ENCODE measurements around the gene TMC1. TPM values are rescaled to one million over a fixed set of nuclear protein-coding genes. Genes with fewer than 3 reads are reported as not detected.

The TMC1 gene
- total RNA-seq, 2 experiments from 2014 or later, result not detected

DNA sequence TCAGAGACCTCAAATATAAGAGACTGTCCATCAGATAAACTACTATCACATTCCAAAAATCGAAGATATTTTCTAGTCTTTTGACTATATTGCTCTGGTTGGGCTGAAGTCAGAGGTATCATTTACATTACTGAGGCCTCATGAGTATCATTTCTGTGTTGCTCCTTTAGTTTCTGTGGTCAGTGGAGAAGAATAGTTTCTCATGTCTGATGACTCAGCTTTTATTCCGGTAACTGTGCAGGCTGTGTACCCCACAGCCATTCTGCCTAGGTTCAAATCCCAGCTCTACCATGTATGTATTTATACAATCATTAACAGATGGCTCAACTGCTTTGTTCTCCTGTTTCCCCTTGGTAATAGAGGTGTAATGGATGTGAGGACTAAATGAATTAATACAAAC lies 252.2 kb downstream of the TMC1 start:
- Histone ChIP-seq H3K4me1 (ENCODE audit: insufficient read depth, low read length) (no peaks in the 10 kb centered on the region), H3K27ac (ENCODE audit: low read depth in 1 of 2, low read length in 2 of 2) (no peak overlapping the region), H3K4me3 (ENCODE audit: low read length) (no peak overlapping the region), H3K36me3 (ENCODE audit: insufficient read depth, low read length) (no peaks in the 10 kb centered on the region), H3K9me3 (ENCODE audit: control insufficient read depth in 1 of 2, insufficient read depth in 1 of 2, low read length in 2 of 2) (no peaks in the 10 kb centered on the region), H3K27me3 (ENCODE audit: control insufficient read depth in 1 of 2, insufficient read depth in 2 of 2, low read length in 2 of 2) (peaks cover 0 to 3% of the 10 kb centered on the region in 2 experiments)
- Mint-ChIP-seq H3K4me1 (ENCODE audit: low read depth) (no peaks in the 10 kb centered on the region), H3K27me3 (peaks cover 18% of the 10 kb centered on the region), H3K27ac (no peak overlapping the region), H3K4me3 (no peak overlapping the region), H3K9me3 (no peaks in the 10 kb centered on the region), H3K36me3 (ENCODE audit: low read depth) (no peaks in the 10 kb centered on the region)
- intact Hi-C loops (cut with DNase I, micrococcal nuclease), result no loop called here
- DNase-seq (no peak), ATAC-seq (ENCODE audit: poor library complexity) (no peak)
- ChIA-PET CTCF (no interaction called here), POLR2A (no interaction called here)
- TF ChIP-seq CTCF (IDR thresholded peaks at IDR 0.05), result no peak

GRCh38 chr9:72775570-72775969 lies 254.2 kb downstream of the TMC1 start:
- Histone ChIP-seq H3K27me3 (ENCODE audit: control insufficient read depth in 1 of 2, insufficient read depth in 2 of 2, low read length in 2 of 2) (peaks cover 0 to 3% of the 10 kb centered on the region in 2 experiments), H3K36me3 (ENCODE audit: insufficient read depth, low read length) (no peaks in the 10 kb centered on the region), H3K4me3 (ENCODE audit: low read length) (no peak overlapping the region), H3K27ac (ENCODE audit: low read depth in 1 of 2, low read length in 2 of 2) (no peak overlapping the region), H3K9me3 (ENCODE audit: control insufficient read depth in 1 of 2, insufficient read depth in 1 of 2, low read length in 2 of 2) (no peaks in the 10 kb centered on the region), H3K4me1 (ENCODE audit: insufficient read depth, low read length) (no peaks in the 10 kb centered on the region)
- intact Hi-C loops (cut with DNase I, micrococcal nuclease), result no loop called here
- Mint-ChIP-seq H3K27ac (no peak overlapping the region), H3K4me3 (no peak overlapping the region), H3K9me3 (no peaks in the 10 kb centered on the region), H3K4me1 (ENCODE audit: low read depth) (no peaks in the 10 kb centered on the region), H3K27me3 (peaks cover 18% of the 10 kb centered on the region), H3K36me3 (ENCODE audit: low read depth) (no peaks in the 10 kb centered on the region)
- ATAC-seq (ENCODE audit: poor library complexity) (no peak), DNase-seq (no peak)
- TF ChIP-seq CTCF (IDR thresholded peaks at IDR 0.05), result no peak
- CTCF ChIA-PET, result no interaction called here
- POLR2A ChIA-PET, result interaction anchor here (0.7 kb wide), 1 partner anchor 840 kb away, joined by 3 read pairs; no protein-coding TSS in a partner anchor

DNA sequence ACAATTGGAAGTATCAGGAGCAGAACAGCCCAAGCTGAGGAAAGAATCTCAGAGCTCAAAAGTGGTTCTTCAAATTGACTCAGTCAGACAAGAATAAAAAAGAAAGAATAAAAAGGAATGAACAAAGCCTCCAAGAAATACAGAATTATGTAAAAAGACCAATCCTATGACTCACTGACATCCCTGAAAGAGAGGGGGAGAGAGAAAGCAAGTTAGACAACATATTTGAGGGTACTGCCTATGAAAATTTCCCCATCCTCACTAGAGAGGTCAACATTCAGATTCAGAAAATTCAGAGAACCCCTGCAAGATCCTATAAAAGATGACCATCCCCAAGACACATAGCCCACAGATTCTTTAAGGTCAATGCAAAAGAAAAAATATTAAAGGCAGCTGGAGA lies 258.2 kb downstream of the TMC1 start:
- CTCF ChIA-PET, result no interaction called here
- no peak for TF ChIP-seq CTCF (IDR thresholded peaks at IDR 0.05)
- Mint-ChIP-seq H3K4me1 (ENCODE audit: low read depth) (no peaks in the 10 kb centered on the region), H3K9me3 (peaks cover 6% of the 10 kb centered on the region), H3K27me3 (peaks cover 19% of the 10 kb centered on the region), H3K27ac (no peak overlapping the region), H3K36me3 (ENCODE audit: low read depth) (no peaks in the 10 kb centered on the region), H3K4me3 (no peak overlapping the region)
- H3K36me3 ChIP-seq (ENCODE audit: insufficient read depth, low read length), result no peaks in the 10 kb centered on the region
- no peak overlapping the region for H3K27ac ChIP-seq (ENCODE audit: low read depth in 1 of 2, low read length in 2 of 2)
- H3K9me3 ChIP-seq (ENCODE audit: control insufficient read depth in 1 of 2, insufficient read depth in 1 of 2, low read length in 2 of 2), result no peaks in the 10 kb centered on the region
- no peak overlapping the region for H3K4me3 ChIP-seq (ENCODE audit: low read length)
- ATAC-seq (ENCODE audit: poor library complexity) (no peak), DNase-seq (no peak)
- no peaks in the 10 kb centered on the region for H3K4me1 ChIP-seq (ENCODE audit: insufficient read depth, low read length)
- H3K27me3 ChIP-seq (ENCODE audit: control insufficient read depth in 1 of 2, insufficient read depth in 2 of 2, low read length in 2 of 2), result peaks cover 0 to 1% of the 10 kb centered on the region in 2 experiments
- intact Hi-C loops (cut with DNase I, micrococcal nuclease), result no loop called here
- POLR2A ChIA-PET, result no interaction called here
